ENCODE measurements around the gene GALNT10.

The GALNT10 gene

GRCh38 chr5:154288145-154288544 lies 97.6 kb downstream of the GALNT10 start:
- TF ChIP-seq, protein P1, sequence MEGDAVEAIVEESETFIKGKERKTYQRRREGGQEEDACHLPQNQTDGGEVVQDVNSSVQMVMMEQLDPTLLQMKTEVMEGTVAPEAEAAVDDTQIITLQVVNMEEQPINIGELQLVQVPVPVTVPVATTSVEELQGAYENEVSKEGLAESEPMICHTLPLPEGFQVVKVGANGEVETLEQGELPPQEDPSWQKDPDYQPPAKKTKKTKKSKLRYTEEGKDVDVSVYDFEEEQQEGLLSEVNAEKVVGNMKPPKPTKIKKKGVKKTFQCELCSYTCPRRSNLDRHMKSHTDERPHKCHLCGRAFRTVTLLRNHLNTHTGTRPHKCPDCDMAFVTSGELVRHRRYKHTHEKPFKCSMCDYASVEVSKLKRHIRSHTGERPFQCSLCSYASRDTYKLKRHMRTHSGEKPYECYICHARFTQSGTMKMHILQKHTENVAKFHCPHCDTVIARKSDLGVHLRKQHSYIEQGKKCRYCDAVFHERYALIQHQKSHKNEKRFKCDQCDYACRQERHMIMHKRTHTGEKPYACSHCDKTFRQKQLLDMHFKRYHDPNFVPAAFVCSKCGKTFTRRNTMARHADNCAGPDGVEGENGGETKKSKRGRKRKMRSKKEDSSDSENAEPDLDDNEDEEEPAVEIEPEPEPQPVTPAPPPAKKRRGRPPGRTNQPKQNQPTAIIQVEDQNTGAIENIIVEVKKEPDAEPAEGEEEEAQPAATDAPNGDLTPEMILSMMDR (IDR thresholded peaks at IDR 0.05; ENCODE audit: borderline replicate concordance, insufficient read depth, low read depth, low read length), result no peak
- no peak overlapping the region for H3K4me3 ChIP-seq (ENCODE audit: low read depth, low read length)

- no peak overlapping the region for H3K4me3 ChIP-seq (ENCODE audit: low read depth, low read length)
- TF ChIP-seq, protein P1 (IDR thresholded peaks at IDR 0.05; ENCODE audit: borderline replicate concordance, insufficient read depth, low read depth, low read length), result no peak
These were observed 101.4 kb downstream of the GALNT10 start for GRCh38 chr5:154291917-154292316.

GRCh38 chr5:154293219-154293618 lies 102.7 kb downstream of the GALNT10 start:
- H3K4me3 ChIP-seq (ENCODE audit: low read depth, low read length), result no peak overlapping the region
- TF ChIP-seq, protein P1 (IDR thresholded peaks at IDR 0.05; ENCODE audit: borderline replicate concordance, insufficient read depth, low read depth, low read length), result no peak

DNA sequence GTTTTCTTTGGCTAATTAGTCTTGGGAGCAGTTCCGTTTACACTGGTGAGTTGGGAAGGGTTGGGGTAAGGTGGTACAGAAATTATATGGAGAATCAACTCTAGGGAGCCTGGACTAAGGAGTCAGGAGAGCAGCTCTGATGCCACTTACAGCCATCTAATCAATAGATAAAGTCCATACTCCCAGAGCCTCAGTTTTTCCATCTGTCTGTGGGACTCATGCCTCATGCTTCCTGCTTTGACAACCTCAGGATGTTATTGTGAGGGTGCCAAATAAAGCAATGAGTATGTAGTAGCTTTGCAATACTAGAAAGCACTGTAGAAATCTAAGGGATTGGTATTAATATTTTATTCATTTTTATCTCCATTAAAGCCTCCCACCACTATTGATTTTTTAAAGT lies 105.0 kb downstream of the GALNT10 start:
- H3K4me3 ChIP-seq (ENCODE audit: low read depth, low read length), result no peak overlapping the region
- TF ChIP-seq, protein P1 (IDR thresholded peaks at IDR 0.05; ENCODE audit: borderline replicate concordance, insufficient read depth, low read depth, low read length), result no peak

- H3K4me3 ChIP-seq (ENCODE audit: low read depth, low read length), result no peak overlapping the region
- TF ChIP-seq, protein P1 (IDR thresholded peaks at IDR 0.05; ENCODE audit: borderline replicate concordance, insufficient read depth, low read depth, low read length), result no peak
These were observed 106.1 kb downstream of the GALNT10 start for GRCh38 chr5:154296525-154297159.

DNA sequence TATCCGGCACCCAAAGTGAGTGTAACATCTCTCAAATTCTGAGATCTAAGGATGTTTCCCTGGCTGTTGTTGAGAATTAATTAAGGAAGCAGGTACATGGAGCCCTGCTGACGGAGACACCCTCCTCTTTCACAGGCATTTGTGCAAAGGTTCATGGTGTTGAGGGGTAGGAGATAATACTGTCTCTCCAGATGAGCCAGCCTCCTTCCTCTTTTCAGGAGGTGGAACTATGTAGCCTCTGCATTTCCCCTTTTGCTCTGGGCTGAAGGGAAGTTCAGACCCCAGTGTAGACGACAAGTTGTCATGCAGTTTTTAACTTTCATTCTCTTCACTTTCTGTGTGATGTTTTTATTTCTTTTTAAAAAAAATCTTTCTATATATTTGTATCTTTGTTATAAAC lies 107.5 kb downstream of the GALNT10 start:
- TF ChIP-seq, protein P1 (IDR thresholded peaks at IDR 0.05; ENCODE audit: borderline replicate concordance, insufficient read depth, low read depth, low read length), result no peak
- no peak overlapping the region for H3K4me3 ChIP-seq (ENCODE audit: low read depth, low read length)

DNA sequence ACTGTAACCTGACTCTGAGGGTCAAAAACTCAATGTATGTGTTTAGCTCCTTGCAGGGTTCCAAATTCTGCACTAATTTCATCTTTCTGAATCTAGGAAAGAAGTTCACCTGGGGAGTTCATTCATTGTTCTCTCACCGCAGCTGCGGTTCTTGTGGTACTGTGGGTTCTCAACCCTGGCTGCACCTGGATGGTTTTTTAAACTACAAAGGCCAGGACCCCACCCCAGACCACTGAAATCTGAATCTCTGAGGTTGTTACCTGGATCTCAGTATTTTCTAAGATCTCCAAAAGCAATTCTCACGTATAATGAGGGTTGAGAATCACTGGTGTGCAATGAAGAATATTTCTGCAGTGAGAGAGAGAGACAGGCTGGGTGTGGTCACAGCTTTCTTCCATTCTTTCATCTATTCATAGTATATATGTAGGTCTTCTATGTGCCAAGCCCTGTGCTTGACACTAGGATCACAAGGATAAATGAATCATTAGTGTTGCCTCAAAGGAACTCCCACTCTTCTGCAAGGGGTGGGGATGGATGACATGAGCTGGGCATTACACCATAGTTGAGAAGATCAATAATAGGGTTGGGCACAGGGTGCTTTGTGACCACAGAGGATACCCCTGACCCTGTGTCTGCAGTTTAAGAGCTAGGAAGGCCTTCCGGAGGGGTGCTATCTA lies 109.8 kb downstream of the GALNT10 start:
- H3K4me3 ChIP-seq (ENCODE audit: low read depth, low read length), result no peak overlapping the region
- TF ChIP-seq, protein P1 (IDR thresholded peaks at IDR 0.05; ENCODE audit: borderline replicate concordance, insufficient read depth, low read depth, low read length), result no peak

All from GM12875 (cell line).